HG03432 (cell line): Measurements from ENCODE around the gene FHIP2A.
"Not testable (repeated sequence)": the region's sequence is repeated elsewhere in the genome, so short reads cannot be mapped to it uniquely, and the experiment has no call there.

Source experiments
- ATAC-seq: cut with Tn5 transposase; IDR thresholded peaks from one replicate; pipeline ENCODE4 v1.9.1; 2021; ENCODE audit warnings: mild to moderate bottlenecking, moderate library complexity; ENCODE audit not compliant: unreplicated experiment

The FHIP2A gene

GRCh38 chr10:114811862-114812261, 9.7 kb upstream of the FHIP2A start:
- no peak for ATAC-seq

GRCh38 chr10:114815791-114816190, 5.8 kb upstream of the FHIP2A start:
- no peak for ATAC-seq

- ATAC-seq: no peak
These were observed 5.3 kb upstream of the FHIP2A start for GRCh38 chr10:114816308-114816707.

GRCh38 chr10:114819322-114819721, 2.3 kb upstream of the FHIP2A start:
- no peak for ATAC-seq

- peak; percentile 42 for ATAC-seq
These were observed 399 bp downstream of the FHIP2A start for GRCh38 chr10:114821915-114822443.

GRCh38 chr10:114822444-114823076, 980 bp downstream of the FHIP2A start:
- peak; percentile 22 for ATAC-seq

- no peak for ATAC-seq
These were observed 1.5 kb downstream of the FHIP2A start for GRCh38 chr10:114823077-114823463.

- ATAC-seq: no peak
These were observed 2.8 kb downstream of the FHIP2A start for GRCh38 chr10:114824391-114824790.

- peak; percentile 58 for ATAC-seq
These were observed 4.1 kb downstream of the FHIP2A start for GRCh38 chr10:114825513-114826253.

- no peak for ATAC-seq
These were observed 7.8 kb downstream of the FHIP2A start for GRCh38 chr10:114829160-114829909.

- ATAC-seq: no peak
These were observed 9.7 kb downstream of the FHIP2A start for GRCh38 chr10:114831186-114831867.

GRCh38 chr10:114837690-114838089, 16.1 kb downstream of the FHIP2A start:
- no peak for ATAC-seq

GRCh38 chr10:114839901-114840300, 18.3 kb downstream of the FHIP2A start:
- no peak for ATAC-seq

GRCh38 chr10:114845978-114846693, 24.6 kb downstream of the FHIP2A start:
- no peak for ATAC-seq

- not testable (repeated sequence) for ATAC-seq
These were observed 25.9 kb downstream of the FHIP2A start for GRCh38 chr10:114847517-114847916.

- no peak for ATAC-seq
These were observed 28.1 kb downstream of the FHIP2A start for GRCh38 chr10:114849674-114850073.

GRCh38 chr10:114850126-114850525, 28.5 kb downstream of the FHIP2A start:
- no peak for ATAC-seq

GRCh38 chr10:114851336-114851735, 29.8 kb downstream of the FHIP2A start:
- ATAC-seq: no peak

- no peak for ATAC-seq
These were observed 30.6 kb downstream of the FHIP2A start for GRCh38 chr10:114852197-114852596.

- no peak for ATAC-seq
These were observed 33.3 kb downstream of the FHIP2A start for GRCh38 chr10:114854906-114855305.
